CD4-positive, alpha-beta T cell treated with Interleukin-12 subunit alpha and Interleukin-12 subunit beta, for 1 hour (primary cell): ENCODE results near the gene ARL13B.

ENCODE experiments used
- DNase-seq: peaks from one replicate; pipeline ENCODE4 v3.0.0-alpha.2; 2020

The ARL13B gene

GRCh38 chr3:94064243-94064860 is 84.4 kb downstream of the ARL13B start:
- no peak for DNase-seq

- no peak for DNase-seq
Measured at GRCh38 chr3:94065122-94065521, 85.2 kb downstream of the ARL13B start.

- no peak for DNase-seq
Measured at GRCh38 chr3:94065819-94066480, 86.0 kb downstream of the ARL13B start.

- DNase-seq: no peak
Measured at GRCh38 chr3:94066506-94067500, 86.8 kb downstream of the ARL13B start.

DNA sequence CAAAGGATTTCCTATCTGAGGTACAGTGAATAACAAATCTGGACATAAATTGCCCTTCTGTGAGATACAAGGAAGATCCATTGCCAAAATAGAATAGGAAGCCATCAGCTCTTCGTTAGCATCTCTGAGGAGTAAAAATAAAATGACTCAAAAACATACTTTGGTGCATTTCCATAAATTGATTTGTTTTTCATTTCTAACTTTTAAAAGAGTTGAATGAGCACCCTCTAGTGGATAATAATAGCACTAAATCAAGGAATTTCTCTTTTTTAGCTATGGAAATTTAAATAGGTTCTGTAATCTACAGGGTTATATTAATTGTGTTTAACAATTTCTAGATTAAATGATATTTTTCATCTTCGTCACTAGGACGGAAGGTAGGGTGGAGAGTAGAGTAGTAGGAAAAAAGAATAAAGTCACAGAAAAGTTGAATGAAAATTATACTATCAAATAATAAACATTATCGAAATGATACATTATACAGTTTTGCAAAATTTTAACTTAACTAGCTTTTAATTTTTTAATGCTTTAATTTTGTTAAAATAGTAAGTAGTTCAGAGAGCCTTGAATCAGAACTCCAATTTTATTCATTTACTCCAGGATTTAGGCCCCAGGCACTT is 89.3 kb downstream of the ARL13B start:
- peak; percentile 39 for DNase-seq

- DNase-seq: no peak
Measured at GRCh38 chr3:94070341-94070911, 90.5 kb downstream of the ARL13B start.

DNA sequence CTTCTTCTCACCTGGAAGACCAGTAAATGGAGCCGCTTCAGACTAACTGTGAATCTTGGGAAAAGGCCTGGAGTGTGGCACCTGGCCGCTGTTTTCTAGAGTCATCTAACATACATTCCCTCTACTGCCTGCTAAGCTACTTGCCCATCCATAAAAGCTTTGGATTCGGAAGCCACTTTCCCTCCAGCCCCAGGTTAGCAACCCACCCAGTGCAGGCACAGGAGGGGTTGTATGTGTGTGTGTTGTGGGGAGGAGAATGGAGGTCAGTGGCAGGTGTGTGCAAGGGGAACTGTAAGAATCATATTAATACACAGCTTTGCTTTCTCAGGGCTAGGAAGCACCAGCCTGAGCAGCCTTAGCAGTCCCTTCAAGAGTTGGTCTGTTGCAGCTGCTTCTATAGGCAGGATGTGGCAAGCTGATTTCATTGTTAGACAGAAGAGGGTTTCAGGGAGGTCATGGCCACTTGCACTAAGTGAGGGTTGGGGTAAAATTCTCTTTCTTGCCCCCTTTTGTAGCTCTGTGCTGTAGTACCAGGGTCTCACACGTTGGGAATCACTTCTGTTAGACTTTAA is 91.8 kb downstream of the ARL13B start:
- DNase-seq: no peak

GRCh38 chr3:94076055-94076454 is 96.1 kb downstream of the ARL13B start:
- DNase-seq: no peak

GRCh38 chr3:94080552-94080951 is 100.6 kb downstream of the ARL13B start:
- peak; percentile 19 for DNase-seq

DNA sequence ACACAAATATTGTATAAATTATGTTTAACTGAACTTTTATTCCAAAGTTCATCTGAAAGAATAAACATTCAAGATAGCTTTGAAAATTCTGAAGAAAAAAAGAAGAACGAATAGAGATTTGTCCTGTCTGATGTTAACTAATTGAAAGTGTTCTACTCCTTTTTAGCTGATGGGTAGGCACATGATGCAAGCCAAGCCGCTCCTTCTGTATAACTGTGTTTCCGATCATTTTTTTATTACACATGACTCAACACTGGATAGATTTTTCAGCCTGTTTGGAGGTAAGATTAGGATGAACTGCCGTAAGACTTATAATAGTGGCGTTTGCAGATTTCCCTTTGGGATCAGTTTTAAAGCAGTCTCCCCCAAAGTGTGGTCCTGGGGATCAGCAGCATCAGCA is 101.9 kb downstream of the ARL13B start:
- DNase-seq: no peak

DNA sequence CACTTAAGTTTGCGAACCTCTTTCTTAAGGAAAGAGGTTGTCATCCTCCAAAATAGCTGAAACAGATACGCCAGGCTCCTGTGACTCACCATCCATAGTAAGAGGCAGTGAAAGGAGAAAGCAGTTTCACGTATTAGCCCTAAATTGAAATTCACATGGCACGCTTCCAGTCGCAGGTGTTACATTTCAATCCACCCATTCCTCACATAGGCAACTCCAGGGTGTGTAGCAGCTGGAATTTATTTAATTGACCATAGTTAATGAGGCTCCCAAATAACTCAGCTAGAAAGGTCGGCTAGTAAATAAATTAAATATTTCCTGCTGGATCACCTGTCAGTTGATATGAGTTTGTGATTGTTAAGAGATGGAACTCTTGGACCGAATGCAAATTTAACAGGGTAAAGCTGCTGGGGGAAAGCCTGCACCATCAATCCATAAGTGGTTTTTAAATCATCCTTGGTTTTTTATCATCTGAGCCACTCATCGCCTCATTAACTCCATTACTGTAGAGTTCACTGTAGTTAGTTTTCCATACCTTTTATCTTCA is 102.5 kb downstream of the ARL13B start:
- DNase-seq: no peak

GRCh38 chr3:94083261-94083660 is 103.3 kb downstream of the ARL13B start:
- no peak for DNase-seq

DNA sequence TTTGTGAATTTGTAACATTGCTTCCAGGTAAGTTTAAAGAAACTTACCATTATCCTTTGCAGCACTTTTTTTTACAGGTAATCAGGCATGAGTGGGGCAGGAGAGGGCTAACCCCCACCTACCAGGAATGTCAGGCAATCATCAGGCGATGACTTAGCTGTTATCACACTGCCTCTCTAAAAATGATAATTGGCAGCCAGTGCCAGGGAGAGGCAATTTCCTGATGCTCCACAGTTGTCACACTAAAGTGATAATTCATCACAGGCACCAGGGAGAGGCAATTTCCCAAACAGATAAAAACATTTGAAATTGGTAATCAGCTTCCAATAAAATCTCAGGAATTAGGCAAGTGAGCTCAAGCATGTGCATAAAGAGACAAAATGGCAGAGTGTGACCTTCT is 109.2 kb downstream of the ARL13B start:
- no peak for DNase-seq

GRCh38 chr3:94092086-94092485 is 112.1 kb downstream of the ARL13B start:
- no peak for DNase-seq

- DNase-seq: no peak
Measured at GRCh38 chr3:94093151-94093550, 113.2 kb downstream of the ARL13B start.

DNA sequence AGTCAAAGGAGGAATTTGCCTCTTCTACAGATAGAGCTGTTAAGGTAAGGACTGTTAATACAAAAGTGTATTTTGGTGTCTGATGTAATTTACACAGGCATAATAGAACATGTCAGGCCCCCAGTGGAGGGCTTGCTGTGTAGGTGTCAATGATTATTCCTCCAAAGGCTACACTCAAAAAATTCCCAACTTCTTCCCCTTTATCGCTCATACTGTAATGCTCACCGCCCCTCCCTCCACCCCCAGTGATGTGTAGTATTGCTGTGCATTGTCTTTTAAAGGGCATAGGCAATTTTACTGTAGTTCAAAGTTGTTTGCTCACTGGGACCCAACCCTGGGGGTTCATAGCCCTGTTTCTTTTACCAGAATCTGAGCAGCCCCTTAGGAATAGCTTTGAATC is 115.2 kb downstream of the ARL13B start:
- no peak for DNase-seq

DNA sequence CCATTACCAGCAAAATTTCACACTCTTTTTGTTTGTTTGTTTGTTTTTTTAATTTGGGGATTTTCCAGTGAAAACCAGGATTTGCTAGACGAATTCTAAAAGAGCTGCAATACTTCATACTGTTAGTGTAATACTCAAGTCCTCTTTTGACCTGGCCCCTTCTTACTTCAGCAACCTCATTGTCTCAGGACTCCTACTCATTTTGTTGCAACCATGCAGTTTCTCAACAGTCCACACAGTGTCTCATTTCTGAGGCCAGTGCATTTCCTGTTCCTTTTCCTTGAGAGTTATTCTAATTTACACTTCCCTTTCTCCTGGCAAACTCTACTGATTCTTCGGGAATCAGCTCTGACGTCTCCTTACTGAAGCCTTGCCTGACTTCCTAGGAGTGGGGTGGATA is 118.5 kb downstream of the ARL13B start:
- DNase-seq: no peak

GRCh38 chr3:94099311-94099710 is 119.4 kb downstream of the ARL13B start:
- DNase-seq: no peak

DNA sequence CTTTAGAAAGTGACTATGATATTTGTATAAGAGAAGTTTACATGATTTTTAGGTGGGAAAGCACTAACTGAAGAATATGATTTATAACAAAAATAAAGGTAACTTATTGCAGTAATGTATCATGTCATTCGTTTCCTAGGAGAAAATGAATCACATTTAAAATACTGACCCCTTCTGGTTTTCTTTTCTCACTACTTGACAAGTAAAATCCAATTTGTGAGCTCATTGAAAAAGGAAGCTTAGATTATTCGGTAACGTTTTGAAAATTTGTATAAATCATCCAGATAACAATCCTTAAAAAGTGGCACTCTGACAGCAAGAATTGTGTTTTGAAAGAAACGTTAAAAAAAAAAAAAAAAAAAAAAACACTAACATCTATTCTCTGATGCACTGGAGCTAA is 121.9 kb downstream of the ARL13B start:
- no peak for DNase-seq
